ENCODE data around the gene EFCAB8.

Gene EFCAB8

GRCh38 chr20:32980131-32980941 is 121.6 kb downstream of the EFCAB8 start:
- no peak overlapping the region for H3K27ac ChIP-seq (ENCODE audit: low read length)
- H3K36me3 ChIP-seq (ENCODE audit: control insufficient read depth in 2 of 2, insufficient read depth in 2 of 2, low read length in 2 of 2): no peaks in the 10 kb centered on the region
- H3K9me3 ChIP-seq (ENCODE audit: control insufficient read depth in 2 of 2, low read length in 2 of 2): no peaks in the 10 kb centered on the region
- H3K4me3 ChIP-seq (ENCODE audit: low read length in 2 of 2): no peak overlapping the region
- H3K9ac ChIP-seq (ENCODE audit: low read length in 2 of 2): no peak overlapping the region
- peaks cover 0 to 2% of the 10 kb centered on the region in 2 donors for H3K27me3 ChIP-seq (ENCODE audit: control insufficient read depth in 1 of 2, insufficient read depth in 2 of 2, low read length in 2 of 2)
- no peaks in the 10 kb centered on the region for H3K4me1 ChIP-seq (ENCODE audit: control insufficient read depth, insufficient read depth, low read length)

- H3K36me3 ChIP-seq (ENCODE audit: control insufficient read depth in 2 of 2, insufficient read depth in 2 of 2, low read length in 2 of 2): no peaks in the 10 kb centered on the region
- no peak overlapping the region for H3K4me3 ChIP-seq (ENCODE audit: low read length in 2 of 2)
- H3K9me3 ChIP-seq (ENCODE audit: control insufficient read depth in 2 of 2, low read length in 2 of 2): no peaks in the 10 kb centered on the region
- no peaks in the 10 kb centered on the region for H3K4me1 ChIP-seq (ENCODE audit: control insufficient read depth, insufficient read depth, low read length)
- peaks cover 0 to 2% of the 10 kb centered on the region in 2 donors for H3K27me3 ChIP-seq (ENCODE audit: control insufficient read depth in 1 of 2, insufficient read depth in 2 of 2, low read length in 2 of 2)
- no peak overlapping the region for H3K9ac ChIP-seq (ENCODE audit: low read length in 2 of 2)
- H3K27ac ChIP-seq (ENCODE audit: low read length): no peak overlapping the region
These were observed 122.3 kb downstream of the EFCAB8 start for GRCh38 chr20:32980990-32981389.

- no peak overlapping the region for H3K9ac ChIP-seq (ENCODE audit: low read length in 2 of 2)
- H3K27ac ChIP-seq (ENCODE audit: low read length): no peak overlapping the region
- no peak overlapping the region for H3K4me3 ChIP-seq (ENCODE audit: low read length in 2 of 2)
- no peaks in the 10 kb centered on the region for H3K36me3 ChIP-seq (ENCODE audit: control insufficient read depth in 2 of 2, insufficient read depth in 2 of 2, low read length in 2 of 2)
- H3K27me3 ChIP-seq (ENCODE audit: control insufficient read depth in 1 of 2, insufficient read depth in 2 of 2, low read length in 2 of 2): peaks cover 0 to 2% of the 10 kb centered on the region in 2 donors
- no peaks in the 10 kb centered on the region for H3K4me1 ChIP-seq (ENCODE audit: control insufficient read depth, insufficient read depth, low read length)
- H3K9me3 ChIP-seq (ENCODE audit: control insufficient read depth in 2 of 2, low read length in 2 of 2): no peaks in the 10 kb centered on the region
These were observed 124.1 kb downstream of the EFCAB8 start for GRCh38 chr20:32982617-32983458.

GRCh38 chr20:32983459-32984112 is 124.9 kb downstream of the EFCAB8 start:
- Histone ChIP-seq H3K4me3 (ENCODE audit: low read length in 2 of 2) (no peak overlapping the region), H3K27me3 (ENCODE audit: control insufficient read depth in 1 of 2, insufficient read depth in 2 of 2, low read length in 2 of 2) (peaks cover 0 to 2% of the 10 kb centered on the region in 2 donors), H3K27ac (ENCODE audit: low read length) (no peak overlapping the region), H3K4me1 (ENCODE audit: control insufficient read depth, insufficient read depth, low read length) (no peaks in the 10 kb centered on the region), H3K36me3 (ENCODE audit: control insufficient read depth in 2 of 2, insufficient read depth in 2 of 2, low read length in 2 of 2) (no peaks in the 10 kb centered on the region), H3K9ac (ENCODE audit: low read length in 2 of 2) (no peak overlapping the region), H3K9me3 (ENCODE audit: control insufficient read depth in 2 of 2, low read length in 2 of 2) (no peaks in the 10 kb centered on the region)

GRCh38 chr20:32984196-32984595 is 125.5 kb downstream of the EFCAB8 start:
- no peak overlapping the region for H3K9ac ChIP-seq (ENCODE audit: low read length in 2 of 2)
- no peaks in the 10 kb centered on the region for H3K4me1 ChIP-seq (ENCODE audit: control insufficient read depth, insufficient read depth, low read length)
- H3K4me3 ChIP-seq (ENCODE audit: low read length in 2 of 2): no peak overlapping the region
- no peaks in the 10 kb centered on the region for H3K36me3 ChIP-seq (ENCODE audit: control insufficient read depth in 2 of 2, insufficient read depth in 2 of 2, low read length in 2 of 2)
- peaks cover 0 to 2% of the 10 kb centered on the region in 2 donors for H3K27me3 ChIP-seq (ENCODE audit: control insufficient read depth in 1 of 2, insufficient read depth in 2 of 2, low read length in 2 of 2)
- no peaks in the 10 kb centered on the region for H3K9me3 ChIP-seq (ENCODE audit: control insufficient read depth in 2 of 2, low read length in 2 of 2)
- H3K27ac ChIP-seq (ENCODE audit: low read length): no peak overlapping the region

GRCh38 chr20:32984631-32985354 is 126.1 kb downstream of the EFCAB8 start:
- H3K9me3 ChIP-seq (ENCODE audit: control insufficient read depth in 2 of 2, low read length in 2 of 2): no peaks in the 10 kb centered on the region
- H3K27ac ChIP-seq (ENCODE audit: low read length): no peak overlapping the region
- H3K4me3 ChIP-seq (ENCODE audit: low read length in 2 of 2): no peak overlapping the region
- H3K27me3 ChIP-seq (ENCODE audit: control insufficient read depth in 1 of 2, insufficient read depth in 2 of 2, low read length in 2 of 2): peaks cover 0 to 4% of the 10 kb centered on the region in 2 donors
- H3K36me3 ChIP-seq (ENCODE audit: control insufficient read depth in 2 of 2, insufficient read depth in 2 of 2, low read length in 2 of 2): no peaks in the 10 kb centered on the region
- H3K9ac ChIP-seq (ENCODE audit: low read length in 2 of 2): no peak overlapping the region
- no peaks in the 10 kb centered on the region for H3K4me1 ChIP-seq (ENCODE audit: control insufficient read depth, insufficient read depth, low read length)

- Histone ChIP-seq H3K36me3 (ENCODE audit: control insufficient read depth in 2 of 2, insufficient read depth in 2 of 2, low read length in 2 of 2) (no peaks in the 10 kb centered on the region), H3K27ac (ENCODE audit: low read length) (no peak overlapping the region), H3K9me3 (ENCODE audit: control insufficient read depth in 2 of 2, low read length in 2 of 2) (no peaks in the 10 kb centered on the region), H3K27me3 (ENCODE audit: control insufficient read depth in 1 of 2, insufficient read depth in 2 of 2, low read length in 2 of 2) (peaks cover 0 to 2% of the 10 kb centered on the region in 2 donors), H3K4me3 (ENCODE audit: low read length in 2 of 2) (no peak overlapping the region), H3K9ac (ENCODE audit: low read length in 2 of 2) (no peak overlapping the region), H3K4me1 (ENCODE audit: control insufficient read depth, insufficient read depth, low read length) (no peaks in the 10 kb centered on the region)
These were observed 126.9 kb downstream of the EFCAB8 start for GRCh38 chr20:32985596-32985995.

- no peaks in the 10 kb centered on the region for H3K9me3 ChIP-seq (ENCODE audit: control insufficient read depth in 2 of 2, low read length in 2 of 2)
- no peak overlapping the region for H3K9ac ChIP-seq (ENCODE audit: low read length in 2 of 2)
- no peak overlapping the region for H3K27ac ChIP-seq (ENCODE audit: low read length)
- H3K4me1 ChIP-seq (ENCODE audit: control insufficient read depth, insufficient read depth, low read length): no peaks in the 10 kb centered on the region
- no peaks in the 10 kb centered on the region for H3K36me3 ChIP-seq (ENCODE audit: control insufficient read depth in 2 of 2, insufficient read depth in 2 of 2, low read length in 2 of 2)
- peaks cover 0 to 2% of the 10 kb centered on the region in 2 donors for H3K27me3 ChIP-seq (ENCODE audit: control insufficient read depth in 1 of 2, insufficient read depth in 2 of 2, low read length in 2 of 2)
- no peak overlapping the region for H3K4me3 ChIP-seq (ENCODE audit: low read length in 2 of 2)
These were observed 127.7 kb downstream of the EFCAB8 start for GRCh38 chr20:32986331-32986966.

GRCh38 chr20:32987044-32987825 is 128.5 kb downstream of the EFCAB8 start:
- H3K9ac ChIP-seq (ENCODE audit: low read length in 2 of 2): no peak overlapping the region
- H3K9me3 ChIP-seq (ENCODE audit: control insufficient read depth in 2 of 2, low read length in 2 of 2): no peaks in the 10 kb centered on the region
- no peak overlapping the region for H3K4me3 ChIP-seq (ENCODE audit: low read length in 2 of 2)
- no peaks in the 10 kb centered on the region for H3K36me3 ChIP-seq (ENCODE audit: control insufficient read depth in 2 of 2, insufficient read depth in 2 of 2, low read length in 2 of 2)
- H3K4me1 ChIP-seq (ENCODE audit: control insufficient read depth, insufficient read depth, low read length): no peaks in the 10 kb centered on the region
- H3K27me3 ChIP-seq (ENCODE audit: control insufficient read depth in 1 of 2, insufficient read depth in 2 of 2, low read length in 2 of 2): peaks cover 0 to 2% of the 10 kb centered on the region in 2 donors
- H3K27ac ChIP-seq (ENCODE audit: low read length): no peak overlapping the region
